Measurements from ENCODE around the gene CSTF1. TPM values are rescaled to one million over a fixed set of nuclear protein-coding genes. Genes with fewer than 3 reads are reported as not detected.

CSTF1 gene
- total RNA-seq, 2 donors from 2014 or later, result 47.9 to 50.1 TPM

GRCh38 chr20:56382696-56383095 is 9.7 kb upstream of the CSTF1 start:
- peaks cover 8% of the 10 kb centered on the region for H3K4me1 Mint-ChIP-seq
- Histone ChIP-seq H3K36me3 (ENCODE audit: control insufficient read depth, insufficient read depth, low read length) (peaks cover 88% of the 10 kb centered on the region), H3K4me3 (ENCODE audit: low read length) (peak overlapping the region; percentile 20), H3K27me3 (ENCODE audit: control insufficient read depth, insufficient read depth, low read length, poor library complexity, severe bottlenecking) (no peaks in the 10 kb centered on the region), H3K27ac (ENCODE audit: low read depth, low read length) (no peak overlapping the region), H3K9me3 (ENCODE audit: control insufficient read depth, low read length) (no peaks in the 10 kb centered on the region), H3K4me1 (ENCODE audit: control insufficient read depth, insufficient read depth, low read length) (no peaks in the 10 kb centered on the region), H3K9ac (ENCODE audit: extremely low read depth, low read length, poor library complexity, severe bottlenecking) (no peak overlapping the region)
- peaks cover 76% of the 10 kb centered on the region for H3K36me3 Mint-ChIP-seq (ENCODE audit: low read depth)
- peak overlapping the region; percentile 32 for H3K27ac Mint-ChIP-seq
- 80 to 84% methylated on average over 4 of the region's 4 CpGs for WGBS, 2 experiments (ENCODE audit: insufficient coverage in 1 of 2, insufficient read length in 1 of 2)
- no peak for TF ChIP-seq CTCF (conservative IDR thresholded peaks at IDR 0.05)
- H3K9me3 Mint-ChIP-seq, result no peaks in the 10 kb centered on the region
- no peak for DNase-seq
- no peaks in the 10 kb centered on the region for H3K27me3 Mint-ChIP-seq (ENCODE audit: insufficient read depth)
- no peak overlapping the region for H3K4me3 Mint-ChIP-seq

GRCh38 chr20:56383334-56383733 is 9.1 kb upstream of the CSTF1 start:
- no peak for DNase-seq
- Mint-ChIP-seq H3K36me3 (ENCODE audit: low read depth) (peaks cover 76% of the 10 kb centered on the region), H3K9me3 (no peaks in the 10 kb centered on the region), H3K27me3 (ENCODE audit: insufficient read depth) (no peaks in the 10 kb centered on the region), H3K4me1 (peaks cover 8% of the 10 kb centered on the region), H3K27ac (peak overlapping the region; percentile 9), H3K4me3 (no peak overlapping the region)
- Histone ChIP-seq H3K9ac (ENCODE audit: extremely low read depth, low read length, poor library complexity, severe bottlenecking) (no peak overlapping the region), H3K9me3 (ENCODE audit: control insufficient read depth, low read length) (no peaks in the 10 kb centered on the region), H3K4me1 (ENCODE audit: control insufficient read depth, insufficient read depth, low read length) (no peaks in the 10 kb centered on the region), H3K27me3 (ENCODE audit: control insufficient read depth, insufficient read depth, low read length, poor library complexity, severe bottlenecking) (no peaks in the 10 kb centered on the region), H3K27ac (ENCODE audit: low read depth, low read length) (no peak overlapping the region), H3K4me3 (ENCODE audit: low read length) (peak overlapping the region; percentile 20), H3K36me3 (ENCODE audit: control insufficient read depth, insufficient read depth, low read length) (peaks cover 88% of the 10 kb centered on the region)
- TF ChIP-seq CTCF (conservative IDR thresholded peaks at IDR 0.05), result no peak
- 91 to 98% methylated on average over 6 to 8 of the region's 8 CpGs for WGBS, 2 experiments (ENCODE audit: insufficient coverage in 1 of 2, insufficient read length in 1 of 2)

DNA sequence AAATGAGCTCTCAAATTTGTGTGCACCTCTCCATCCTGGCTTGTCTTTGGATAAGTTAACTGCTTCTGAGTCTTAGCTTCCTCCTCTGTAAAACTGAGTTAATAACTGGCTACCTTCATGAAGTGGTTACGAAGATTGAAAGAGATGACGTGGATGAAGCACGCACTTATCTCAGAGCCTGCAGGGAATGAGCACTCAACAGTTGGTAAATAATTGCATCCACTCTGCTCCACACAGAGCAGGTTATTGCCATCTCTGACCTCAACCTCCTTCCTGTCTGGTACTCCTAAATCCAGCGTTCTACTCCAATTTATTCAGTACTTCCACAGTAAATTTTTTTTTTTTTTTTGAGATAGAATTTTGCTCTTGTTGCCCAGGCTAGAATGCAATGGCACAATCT is 7.3 kb upstream of the CSTF1 start:
- TF ChIP-seq CTCF (conservative IDR thresholded peaks at IDR 0.05), result no peak
- H3K9me3 Mint-ChIP-seq, result no peaks in the 10 kb centered on the region
- H3K4me3 ChIP-seq (ENCODE audit: low read length), result no peak overlapping the region
- H3K27ac ChIP-seq (ENCODE audit: low read depth, low read length), result no peak overlapping the region
- no peaks in the 10 kb centered on the region for H3K27me3 Mint-ChIP-seq (ENCODE audit: insufficient read depth)
- H3K36me3 ChIP-seq (ENCODE audit: control insufficient read depth, insufficient read depth, low read length), result peaks cover 93% of the 10 kb centered on the region
- H3K9me3 ChIP-seq (ENCODE audit: control insufficient read depth, low read length), result no peaks in the 10 kb centered on the region
- no peak overlapping the region for H3K27ac Mint-ChIP-seq
- H3K4me1 ChIP-seq (ENCODE audit: control insufficient read depth, insufficient read depth, low read length), result peaks cover 3% of the 10 kb centered on the region
- whole genome bisulfite sequencing, 2 experiments (ENCODE audit: insufficient coverage in 1 of 2, insufficient read length in 1 of 2), result 97 to 100% methylated on average over 3 to 4 of the region's 4 CpGs
- H3K4me1 Mint-ChIP-seq, result peaks cover 16% of the 10 kb centered on the region
- no peak overlapping the region for H3K4me3 Mint-ChIP-seq
- H3K27me3 ChIP-seq (ENCODE audit: control insufficient read depth, insufficient read depth, low read length, poor library complexity, severe bottlenecking), result no peaks in the 10 kb centered on the region
- peaks cover 78% of the 10 kb centered on the region for H3K36me3 Mint-ChIP-seq (ENCODE audit: low read depth)
- DNase-seq, result no peak
- no peak overlapping the region for H3K9ac ChIP-seq (ENCODE audit: extremely low read depth, low read length, poor library complexity, severe bottlenecking)

Data from endodermal cell (in vitro differentiated cells).